GM19452 (cell line): ENCODE data around the gene PARN.
"Not testable (repeated sequence)": the region's sequence is repeated elsewhere in the genome, so short reads cannot be mapped to it uniquely, and the experiment has no call there.

Source experiments
- ATAC-seq: cut with Tn5 transposase; IDR thresholded peaks from one replicate; pipeline ENCODE4 v1.9.1; 2021; ENCODE audit not compliant: unreplicated experiment

The PARN gene

DNA sequence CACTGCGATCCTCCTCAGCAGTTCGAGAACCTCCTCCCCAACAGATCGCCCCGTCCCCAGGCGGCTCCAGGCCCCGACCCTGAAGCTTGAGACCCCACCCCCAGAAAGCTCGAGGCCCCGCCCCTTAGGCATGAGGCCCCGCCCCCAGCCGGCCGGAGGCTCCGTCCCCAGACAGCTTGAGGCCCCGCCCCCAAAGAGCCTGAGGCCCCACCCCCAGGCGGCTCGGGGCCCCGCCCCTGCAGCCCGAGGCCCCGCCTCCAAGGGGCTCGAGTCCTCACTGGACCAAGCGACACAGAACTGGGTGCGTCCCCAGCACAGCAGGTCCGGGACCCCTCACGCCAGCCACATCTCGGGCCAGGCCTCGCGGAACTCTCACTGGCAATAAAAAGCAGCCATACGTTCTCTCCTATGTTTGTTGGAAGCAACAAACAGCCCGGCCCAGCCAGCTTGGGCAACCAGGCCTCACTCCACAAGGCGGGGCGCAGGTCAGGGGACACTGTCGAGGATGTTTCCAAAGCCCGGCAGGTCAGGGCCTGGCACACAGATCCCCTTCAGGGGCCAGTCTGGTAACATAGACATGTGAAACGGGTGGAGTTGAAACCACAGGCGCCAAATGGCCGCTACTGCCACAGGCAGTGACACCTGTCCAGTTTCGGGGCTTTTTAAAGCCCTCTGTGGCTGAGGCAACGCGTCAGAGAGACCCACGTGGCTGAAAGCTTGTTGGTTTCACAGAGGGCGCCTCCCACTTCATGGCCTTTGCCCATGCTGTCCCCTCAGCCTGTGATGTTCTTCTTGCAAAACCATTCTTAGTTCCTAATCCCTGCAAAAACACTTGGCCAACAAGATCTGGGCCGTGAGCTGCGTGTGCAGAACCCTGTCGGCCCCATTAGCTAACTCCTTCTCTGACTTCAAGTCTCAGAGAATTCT, 224.2 kb downstream of the PARN start:
- ATAC-seq, result peak; percentile 91

DNA sequence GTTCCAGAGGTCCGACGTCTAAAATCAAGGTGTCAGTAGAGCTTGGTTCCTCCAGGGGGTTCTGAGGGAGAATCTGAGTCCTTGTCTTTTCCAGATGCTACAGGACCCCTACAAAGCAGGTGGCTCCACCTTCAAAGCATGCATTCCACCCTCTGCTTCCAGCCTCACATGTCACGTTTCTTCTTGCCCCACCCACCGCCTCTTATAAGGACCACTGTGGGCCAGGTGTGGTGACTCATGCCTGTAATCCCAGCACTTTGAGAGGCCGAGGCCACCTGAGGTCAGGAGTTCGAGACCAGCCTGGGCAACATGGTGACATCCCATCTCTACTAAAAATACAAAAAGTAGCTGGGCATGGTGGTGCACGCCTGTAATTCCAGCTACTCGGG, 227.1 kb downstream of the PARN start:
- ATAC-seq, result not testable (repeated sequence)

DNA sequence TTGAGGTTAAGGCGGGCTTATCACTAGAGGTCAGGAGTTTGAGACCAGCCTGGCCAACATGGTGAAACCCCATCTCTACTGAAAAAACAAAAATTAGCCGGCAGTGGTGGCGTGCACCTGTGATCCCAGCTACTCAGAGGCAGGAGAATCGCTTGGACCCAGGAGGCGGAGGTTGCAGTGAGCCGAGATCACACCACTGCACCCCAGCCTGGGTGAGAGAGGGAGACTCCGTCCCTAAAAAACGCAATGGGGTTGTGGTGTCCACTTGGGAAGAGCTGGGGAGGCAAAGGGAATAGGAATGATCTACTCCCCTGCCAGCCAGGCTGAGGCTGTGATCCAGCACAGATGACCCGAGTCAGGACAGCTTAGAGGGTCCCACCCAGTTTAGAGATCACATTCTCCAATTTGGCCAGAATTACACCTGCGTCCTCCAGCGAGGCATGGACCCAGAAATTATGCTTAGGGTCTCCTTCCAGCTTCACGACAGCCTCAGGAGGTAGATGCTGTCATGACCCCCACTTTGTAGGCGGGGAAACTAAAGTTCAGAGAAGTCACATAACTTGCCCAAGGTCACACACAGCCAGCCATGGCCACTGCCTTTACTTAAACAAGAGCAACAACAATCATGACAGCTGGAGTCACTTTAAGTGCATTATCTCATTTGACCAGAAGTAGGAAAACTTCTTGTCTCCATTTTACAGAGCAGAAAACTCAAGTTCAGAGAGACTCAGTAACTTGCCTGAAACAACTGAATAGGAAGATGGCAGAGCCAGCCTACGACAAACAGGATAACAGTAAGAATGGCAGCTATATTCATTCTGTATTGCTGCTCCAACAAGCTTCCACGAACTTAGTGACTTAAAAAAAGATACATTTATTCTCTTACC, 227.7 kb downstream of the PARN start:
- not testable (repeated sequence) for ATAC-seq

DNA sequence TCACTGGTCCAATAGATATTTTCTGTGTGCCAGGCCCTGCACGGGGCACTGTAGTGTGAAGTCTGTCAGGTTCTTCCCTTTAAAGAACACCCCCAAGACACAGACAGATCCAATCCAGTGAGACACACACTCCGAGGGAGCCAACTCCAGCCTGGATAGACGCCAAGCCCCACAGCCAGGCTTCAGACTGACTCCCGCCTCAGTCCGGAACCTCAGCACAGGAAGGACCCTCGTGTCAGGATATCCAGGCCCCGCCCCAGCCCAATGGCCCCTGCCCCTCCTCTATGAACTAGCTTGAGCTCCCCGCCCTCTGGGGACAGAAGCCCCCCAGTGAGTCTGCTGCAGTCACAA, 228.4 kb downstream of the PARN start:
- not testable (repeated sequence) for ATAC-seq

DNA sequence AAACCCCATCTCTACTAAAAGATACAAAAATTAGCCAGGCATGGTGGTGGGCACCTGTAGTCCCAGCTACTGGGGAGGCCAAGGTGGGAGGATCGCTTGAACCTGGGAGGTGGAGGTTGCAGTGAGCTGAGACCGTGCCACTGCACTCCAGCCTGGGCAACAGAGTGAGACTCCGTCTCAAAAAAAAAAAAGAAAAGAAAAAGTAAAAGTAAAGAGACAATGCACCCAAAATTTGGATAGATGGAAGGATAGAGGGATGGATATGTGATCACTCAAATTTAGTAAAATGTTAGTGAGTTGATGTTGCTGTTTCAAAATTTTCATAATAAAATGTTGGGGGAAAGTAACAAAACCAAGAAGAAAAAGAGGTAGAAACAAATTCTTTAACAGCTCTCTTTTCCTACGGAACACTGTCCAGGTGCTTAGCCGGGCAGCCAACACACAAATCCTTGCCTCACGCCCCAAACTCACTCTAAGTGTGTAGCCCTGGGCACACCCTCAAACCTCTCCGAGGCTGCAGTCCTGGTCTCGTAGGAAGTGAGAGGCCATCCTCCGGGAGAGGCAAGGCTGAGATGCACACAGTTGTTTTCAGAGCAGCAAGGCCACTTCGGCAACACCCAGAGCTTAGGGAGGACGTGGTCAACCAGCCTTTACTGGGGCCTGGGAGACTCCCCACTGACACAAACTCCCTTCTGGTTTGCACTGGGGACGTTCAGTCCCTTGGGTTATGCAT, 228.9 kb downstream of the PARN start:
- not testable (repeated sequence) for ATAC-seq

DNA sequence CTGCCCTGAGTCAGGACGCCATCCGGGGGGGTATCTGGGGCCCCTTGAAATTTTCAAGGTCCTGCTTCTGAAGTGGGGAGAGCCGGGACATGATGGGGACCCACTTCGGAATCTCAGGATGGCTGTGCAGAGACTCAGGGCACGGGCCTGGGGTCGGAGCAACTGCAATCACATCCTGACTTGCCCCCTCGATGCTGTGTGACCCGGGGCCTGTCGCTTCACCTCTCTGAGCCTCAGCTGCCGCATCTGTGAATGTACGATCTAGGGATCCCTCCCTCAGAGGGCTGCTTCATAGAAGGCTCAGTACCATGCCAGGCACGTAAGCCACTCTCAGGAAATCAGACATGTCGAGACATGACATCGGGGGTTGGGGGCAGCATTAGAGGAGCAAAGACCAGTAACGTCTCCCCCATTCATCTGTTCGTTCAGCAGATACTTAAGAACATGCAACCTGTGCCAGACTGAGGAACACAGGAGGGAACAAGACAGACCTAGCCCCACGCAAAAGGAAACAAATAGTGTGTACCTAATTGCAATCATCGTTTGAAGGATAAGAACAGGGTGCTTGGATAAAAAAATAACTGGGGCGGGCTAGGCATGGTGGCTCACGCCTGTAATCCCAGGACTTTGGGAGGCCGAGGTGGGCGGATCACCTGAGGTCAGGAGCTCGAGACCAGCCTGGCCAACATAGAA, 229.6 kb downstream of the PARN start:
- no peak for ATAC-seq

DNA sequence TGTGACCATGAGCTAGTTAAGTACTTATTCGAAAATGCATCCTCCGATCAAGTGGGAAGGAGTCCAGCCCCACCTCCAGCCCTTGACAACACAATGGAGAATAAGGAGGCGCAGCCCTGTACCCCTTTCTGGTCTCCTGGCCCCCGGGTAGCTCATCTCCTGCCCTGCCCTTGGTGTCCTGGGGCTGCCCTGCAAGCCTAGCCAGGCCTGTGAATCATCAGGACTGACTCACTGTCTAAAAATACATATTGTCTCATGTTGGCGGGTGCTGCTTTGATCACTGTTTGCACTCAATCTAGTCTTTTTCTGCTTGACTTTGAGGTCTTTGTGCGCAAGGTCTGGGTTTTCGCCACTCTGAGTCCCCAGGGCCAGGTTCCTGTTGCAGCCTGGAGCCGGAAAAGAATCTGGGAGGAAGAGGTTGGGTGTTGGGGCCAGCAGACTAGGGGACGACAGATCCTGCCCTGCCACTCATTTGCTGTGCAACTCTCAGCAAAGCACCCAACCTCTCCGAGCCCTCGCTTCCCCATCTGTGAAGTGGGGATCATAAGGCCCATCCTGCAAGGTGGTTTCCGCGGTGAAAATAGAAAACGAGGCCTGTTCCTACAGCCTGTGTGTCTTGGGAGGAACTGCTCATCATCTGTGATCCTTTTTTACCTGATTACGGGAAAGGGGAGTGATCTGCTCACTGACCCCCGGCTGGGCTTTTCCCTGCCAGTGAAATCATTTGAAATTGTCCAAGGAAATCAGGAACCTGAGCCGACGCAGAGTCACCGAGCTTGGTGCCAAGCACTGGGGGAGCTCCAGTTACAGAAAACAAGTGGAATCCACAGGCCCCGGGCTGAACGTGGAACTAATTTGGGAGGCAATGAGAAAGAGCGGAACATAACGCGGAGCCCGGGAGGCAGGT, 230.4 kb downstream of the PARN start:
- ATAC-seq, result no peak

DNA sequence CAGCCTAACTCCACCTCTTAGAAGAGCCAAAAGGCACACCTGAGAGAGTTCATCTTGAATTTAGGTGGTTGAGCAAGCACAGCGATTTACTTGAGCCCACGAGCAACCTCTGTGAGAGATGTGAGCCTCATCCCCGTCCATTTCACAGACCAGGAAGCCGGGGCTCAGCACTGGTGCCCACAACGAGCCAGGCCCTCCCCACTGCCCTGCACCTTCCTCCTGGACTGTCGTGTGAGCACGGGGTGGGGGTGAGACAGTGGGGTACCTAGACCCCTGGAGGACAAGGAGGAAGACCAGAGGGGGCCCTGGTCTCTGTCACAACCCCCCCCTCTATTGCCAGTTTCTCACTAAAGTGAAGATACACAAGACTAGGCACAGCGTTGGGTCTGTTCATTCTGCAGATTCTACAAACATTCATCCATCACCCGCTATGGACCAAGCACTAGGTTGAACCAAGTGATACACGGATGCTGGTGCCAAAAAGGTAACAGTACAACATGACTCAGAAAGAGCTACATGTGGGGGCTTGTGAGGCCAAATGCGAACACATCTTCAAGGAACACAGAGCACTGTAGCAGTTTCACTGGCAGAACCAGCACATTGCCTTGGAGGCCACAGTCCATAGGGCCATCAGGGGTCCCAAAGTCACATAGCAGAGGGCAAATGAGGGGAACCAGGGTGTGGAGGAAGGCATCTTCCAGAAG, 231.9 kb downstream of the PARN start:
- ATAC-seq, result no peak

DNA sequence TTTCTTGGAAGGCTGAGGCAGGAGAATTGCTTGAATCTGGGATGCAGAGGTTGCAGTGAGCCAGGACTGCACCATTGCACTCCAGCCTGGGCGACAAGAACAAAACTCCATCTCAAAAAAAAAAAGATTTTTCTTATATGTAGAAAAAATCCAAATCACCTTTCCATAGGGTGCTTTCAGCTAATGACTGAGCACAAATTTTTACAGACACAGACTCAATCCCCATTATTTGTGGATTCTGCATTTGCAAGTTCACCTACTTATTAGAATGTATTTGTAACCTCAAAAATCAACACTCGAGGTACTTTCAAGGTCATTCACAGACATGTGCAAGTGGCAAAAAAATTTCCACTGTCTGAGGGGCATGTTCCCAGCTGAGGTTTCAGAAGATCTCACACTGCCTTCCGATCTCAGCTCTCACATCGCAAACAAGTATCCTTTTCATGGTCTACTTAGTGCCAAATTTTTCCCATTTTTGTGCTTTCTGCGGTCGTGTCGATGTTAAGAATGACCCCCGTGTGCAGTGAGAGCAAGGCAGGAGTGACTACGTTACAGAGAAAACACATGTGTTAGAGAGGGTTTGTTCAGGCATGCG, 234.3 kb downstream of the PARN start:
- not testable (repeated sequence) for ATAC-seq

DNA sequence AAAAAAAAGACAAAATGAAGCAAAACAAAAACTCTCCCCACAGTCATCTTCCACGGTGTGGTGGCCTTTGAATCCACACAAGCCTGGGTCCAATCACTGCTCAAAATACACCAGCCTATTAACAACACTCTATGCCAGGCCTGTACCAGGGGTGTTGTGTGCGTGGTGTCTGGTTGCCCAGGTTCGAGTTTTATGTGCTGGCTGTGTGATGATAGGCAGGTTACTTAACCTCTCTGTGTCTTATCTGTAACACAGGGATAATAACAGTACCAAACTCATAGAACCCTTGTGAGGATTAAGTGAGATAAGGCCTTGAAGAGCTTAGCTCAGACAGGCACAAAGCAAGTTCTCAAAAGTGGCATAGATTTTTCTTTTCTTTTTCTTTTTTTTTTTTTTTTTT, 235.2 kb downstream of the PARN start:
- ATAC-seq, result no peak

DNA sequence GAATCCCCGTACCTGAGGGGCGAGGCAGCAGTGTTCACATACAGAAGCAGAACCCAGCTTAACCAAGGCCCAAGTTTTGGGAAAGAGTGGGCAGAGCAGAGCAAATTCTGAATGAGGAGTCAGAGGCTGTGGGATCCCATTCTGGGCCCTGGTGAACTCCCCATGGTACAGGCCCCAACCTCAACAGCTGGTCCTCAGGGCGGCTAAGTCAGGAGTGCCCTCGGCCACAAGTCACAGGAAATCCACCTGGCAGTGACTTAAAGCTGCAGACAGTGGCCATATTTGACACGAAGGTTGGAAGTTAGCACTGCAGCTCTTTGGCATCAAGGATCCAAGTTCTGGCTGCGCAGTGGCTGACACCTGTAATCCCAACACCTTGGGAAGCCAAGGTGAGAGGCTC, 237.1 kb downstream of the PARN start:
- ATAC-seq, result no peak

DNA sequence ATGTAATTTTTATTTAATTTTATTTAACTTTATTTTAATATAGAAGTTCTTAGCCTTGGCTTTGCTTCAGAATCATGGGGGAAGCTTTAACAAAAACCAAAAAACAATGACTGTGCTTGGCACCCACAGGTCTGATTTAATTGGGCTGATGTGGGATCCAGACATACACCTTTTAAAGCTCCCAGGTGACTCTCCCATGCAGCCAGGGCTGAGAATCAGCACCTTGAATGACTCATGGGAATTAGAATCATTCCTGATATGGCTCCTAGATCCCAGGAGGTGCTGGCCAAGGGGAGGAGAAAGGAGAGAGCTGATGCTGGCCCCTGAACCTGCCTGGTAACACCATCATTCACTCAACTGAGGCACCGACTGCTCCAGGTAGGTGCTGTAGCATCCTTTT, 240.7 kb downstream of the PARN start:
- ATAC-seq, result no peak

DNA sequence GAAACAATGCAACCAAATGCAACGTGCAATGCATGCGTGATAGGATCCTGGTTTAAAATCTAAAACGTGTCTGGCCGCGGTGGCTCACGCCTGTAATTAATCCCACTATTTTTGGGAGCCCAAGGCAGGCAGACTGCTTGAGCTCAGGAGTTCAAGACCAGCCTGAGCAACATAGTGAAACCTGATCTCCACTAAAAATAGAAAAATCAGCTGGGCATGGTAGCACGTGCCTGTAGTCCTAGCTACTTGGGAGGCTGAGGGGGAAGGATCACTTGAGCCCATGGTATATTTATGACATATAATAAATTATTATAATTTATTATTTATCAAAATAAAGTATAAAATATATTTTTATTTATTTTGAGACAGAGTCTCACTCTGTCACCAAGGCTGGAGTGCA, 241.8 kb downstream of the PARN start:
- no peak for ATAC-seq

DNA sequence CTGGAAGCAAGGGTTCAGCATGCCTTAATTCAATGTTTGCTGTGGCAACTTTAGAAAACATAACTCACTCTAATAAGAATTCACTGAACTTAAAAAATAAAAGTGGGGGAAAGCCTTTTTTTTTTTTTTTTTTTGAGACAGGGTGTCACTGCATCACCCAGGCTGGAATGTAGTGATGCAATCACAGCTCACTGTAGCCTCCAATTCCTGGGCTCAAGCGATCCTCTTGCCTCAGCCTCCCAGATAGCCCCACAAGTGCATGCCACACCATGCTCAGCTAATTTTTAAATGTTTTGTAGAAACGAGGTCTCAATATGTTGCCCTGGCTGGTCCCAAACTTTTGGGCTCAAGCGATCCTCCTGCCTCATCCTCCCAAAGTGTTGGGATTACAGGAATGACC, 243.9 kb downstream of the PARN start:
- ATAC-seq, result no peak
